Fibroblast of lung (primary cell): ENCODE results near the gene CACNA2D3. TPM values are rescaled to one million over a fixed set of nuclear protein-coding genes. Genes with fewer than 3 reads are reported as not detected.

Experiments used
- DNase-seq, 2 donors: peaks; one replicate each; pipeline versions ENCODE4 v3.0.0 to v3.0.0-alpha.2; 2010; ENCODE audit warnings: low read depth in 2 of 2
- H2AFZ ChIP-seq: 2 replicates; pipeline ENCODE4 v1.5.1; 2012; ENCODE audit warnings: low read length, control low read depth, inconsistent platforms
- H3K27ac ChIP-seq: 2 replicates; pipeline ENCODE4 v1.5.1; 2011; ENCODE audit warnings: low read length, control low read depth; ENCODE audit not compliant: insufficient read depth
- H3K27me3 ChIP-seq: 2 replicates; pipeline ENCODE4 v1.5.1; 2011; ENCODE audit warnings: mild to moderate bottlenecking, low read length; ENCODE audit not compliant: control insufficient read depth, insufficient read depth
- H3K36me3 ChIP-seq: 2 replicates; pipeline ENCODE4 v1.5.1; 2011; ENCODE audit warnings: low read length; ENCODE audit not compliant: control insufficient read depth, insufficient read depth
- H3K4me1 ChIP-seq: 2 replicates; pipeline ENCODE4 v1.5.1; 2011; ENCODE audit warnings: low read length; ENCODE audit not compliant: control insufficient read depth, insufficient read depth; ENCODE audit errors: extremely low read depth
- H3K4me2 ChIP-seq: 2 replicates; pipeline ENCODE4 v1.5.1; 2011; ENCODE audit warnings: low read length, control low read depth; ENCODE audit not compliant: insufficient read depth; ENCODE audit errors: extremely low read depth
- H3K4me3 ChIP-seq, 4 experiments: fragments of 200-600 bp in 1 of 4; sonication (generic) in 1 of 4; replicated peaks in 1 of 4; 2 replicates each; pipeline ENCODE4 v1.5.1; 2011 to 2016; ENCODE audit warnings: low read length in 4 of 4, low read depth in 3 of 4, mild to moderate bottlenecking in 3 of 4, control low read depth in 2 of 4, inconsistent platforms in 1 of 4, mixed read lengths in 1 of 4; ENCODE audit not compliant: insufficient read depth in 1 of 4; ENCODE audit errors: control extremely low read depth in 1 of 4
- H3K79me2 ChIP-seq: 2 replicates; pipeline ENCODE4 v1.5.1; 2012; ENCODE audit warnings: mild to moderate bottlenecking, low read length, inconsistent platforms; ENCODE audit not compliant: control insufficient read depth, insufficient read depth
- H3K9ac ChIP-seq: 2 replicates; pipeline ENCODE4 v1.5.1; 2011; ENCODE audit warnings: mild to moderate bottlenecking, low read length, control low read depth; ENCODE audit not compliant: insufficient read depth
- H3K9me3 ChIP-seq: 2 replicates; pipeline ENCODE4 v1.5.1; 2012; ENCODE audit warnings: low read depth, low read length; ENCODE audit not compliant: control insufficient read depth, insufficient read depth
- H4K20me1 ChIP-seq: 2 replicates; pipeline ENCODE4 v1.5.1; 2011; ENCODE audit warnings: low read length; ENCODE audit not compliant: control insufficient read depth, insufficient read depth; ENCODE audit errors: extremely low read depth
- EZH2 ChIP-seq: IDR thresholded peaks from 2 replicates; pipeline ENCODE4 v1.5.1; 2012; ENCODE audit warnings: low read length, control low read depth, mild to moderate bottlenecking; ENCODE audit errors: missing control alignments
- polyA plus RNA-seq, 2 donors: library from polyadenylated mRNA; depleted of rRNA in 1 of 2; stranded (reverse) in 1 of 2; unstranded in 1 of 2; fragments of >200 nt; gene quantifications; 2 replicates each; pipeline ENCODE4 v1.2.1, GENCODE V29; 2011 to 2012; ENCODE audit warnings: missing spikeins in 1 of 2
- total RNA-seq: library from RNA; depleted of rRNA; stranded (reverse); fragments of >200 nt; gene quantifications from 2 replicates; pipeline ENCODE4 v1.2.1, GENCODE V29; 2014
- TF ChIP-seq, protein P1 (sequence below), 2 donors: IDR thresholded peaks in 1 of 2; conservative IDR thresholded peaks in 1 of 2; 1 replicate in 1 of 2; 2 replicates in 1 of 2; pipeline ENCODE4 v1.5.1; 2011 to 2012; ENCODE audit warnings: low read length in 2 of 2, control low read depth in 1 of 2, inconsistent platforms in 1 of 2, low read depth in 1 of 2, mild to moderate bottlenecking in 1 of 2

CACNA2D3 gene
- total and polyA plus RNA-seq, 2 donors (not counting 1 experiment from before 2014, with no cell fraction given) = 1.8 to 11.5 TPM

DNA sequence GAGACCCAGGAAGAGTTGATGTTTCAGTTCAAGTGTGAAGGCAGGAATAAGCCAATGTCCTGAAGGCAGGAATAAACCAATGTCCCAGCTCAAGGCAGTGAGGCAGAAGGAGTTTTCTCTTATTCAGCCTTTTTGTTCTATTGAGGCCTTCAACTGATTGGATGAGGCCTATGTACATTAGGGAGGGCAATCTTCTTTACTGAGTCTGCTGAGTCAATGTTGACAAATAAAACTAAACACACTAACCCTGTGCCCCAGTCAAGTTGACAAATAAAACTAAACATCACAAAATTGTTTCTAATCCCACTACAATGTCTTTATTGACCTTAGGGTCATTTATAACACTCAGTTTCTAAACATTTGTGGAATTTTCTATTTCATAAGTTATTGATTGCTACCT, 100.0 kb downstream of the CACNA2D3 start:
- TF ChIP-seq, protein P1, sequence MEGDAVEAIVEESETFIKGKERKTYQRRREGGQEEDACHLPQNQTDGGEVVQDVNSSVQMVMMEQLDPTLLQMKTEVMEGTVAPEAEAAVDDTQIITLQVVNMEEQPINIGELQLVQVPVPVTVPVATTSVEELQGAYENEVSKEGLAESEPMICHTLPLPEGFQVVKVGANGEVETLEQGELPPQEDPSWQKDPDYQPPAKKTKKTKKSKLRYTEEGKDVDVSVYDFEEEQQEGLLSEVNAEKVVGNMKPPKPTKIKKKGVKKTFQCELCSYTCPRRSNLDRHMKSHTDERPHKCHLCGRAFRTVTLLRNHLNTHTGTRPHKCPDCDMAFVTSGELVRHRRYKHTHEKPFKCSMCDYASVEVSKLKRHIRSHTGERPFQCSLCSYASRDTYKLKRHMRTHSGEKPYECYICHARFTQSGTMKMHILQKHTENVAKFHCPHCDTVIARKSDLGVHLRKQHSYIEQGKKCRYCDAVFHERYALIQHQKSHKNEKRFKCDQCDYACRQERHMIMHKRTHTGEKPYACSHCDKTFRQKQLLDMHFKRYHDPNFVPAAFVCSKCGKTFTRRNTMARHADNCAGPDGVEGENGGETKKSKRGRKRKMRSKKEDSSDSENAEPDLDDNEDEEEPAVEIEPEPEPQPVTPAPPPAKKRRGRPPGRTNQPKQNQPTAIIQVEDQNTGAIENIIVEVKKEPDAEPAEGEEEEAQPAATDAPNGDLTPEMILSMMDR (conservative IDR thresholded peaks at IDR 0.05 in 1 of 2, IDR thresholded peaks at IDR 0.05 in 1 of 2; ENCODE audit: low read depth in 1 of 2, low read length in 2 of 2) = no peak
- H3K9me3 ChIP-seq = no peaks in the 10 kb centered on the region
- no peak overlapping the region for H3K4me2 ChIP-seq
- no peaks in the 10 kb centered on the region for H3K36me3 ChIP-seq
- no peaks in the 10 kb centered on the region for H4K20me1 ChIP-seq
- H3K27me3 ChIP-seq = no peaks in the 10 kb centered on the region
- H3K4me1 ChIP-seq = no peaks in the 10 kb centered on the region
- no peak overlapping the region for H3K4me3 ChIP-seq
- no peak overlapping the region for H2AFZ ChIP-seq
- no peak for DNase-seq
- H3K9ac ChIP-seq = no peak overlapping the region
- H3K79me2 ChIP-seq = no peaks in the 10 kb centered on the region
- no peak overlapping the region for H3K27ac ChIP-seq

DNA sequence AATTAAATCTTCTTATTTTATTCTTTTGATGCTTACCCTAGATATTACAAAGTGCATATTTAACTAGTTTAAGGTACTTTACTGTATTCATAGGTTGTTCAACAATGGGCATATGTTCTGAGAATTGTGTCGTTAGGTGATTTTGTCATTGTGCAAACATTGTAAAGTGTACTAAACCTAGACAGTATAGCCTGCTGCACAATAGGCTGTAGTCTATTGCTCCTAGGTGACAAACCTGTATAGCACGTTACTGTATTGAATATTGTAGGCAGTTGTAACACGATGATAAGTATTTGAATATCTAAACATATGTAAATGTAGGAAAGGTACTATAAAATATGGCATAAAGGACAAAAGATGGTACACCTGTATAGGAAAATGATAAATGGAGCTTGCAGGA, 100.7 kb downstream of the CACNA2D3 start:
- Histone ChIP-seq H3K9ac (no peak overlapping the region), H3K4me3 (no peak overlapping the region), H4K20me1 (no peaks in the 10 kb centered on the region), H3K9me3 (no peaks in the 10 kb centered on the region), H3K4me1 (no peaks in the 10 kb centered on the region), H3K4me2 (no peak overlapping the region), H3K27me3 (no peaks in the 10 kb centered on the region), H3K27ac (no peak overlapping the region), H3K36me3 (no peaks in the 10 kb centered on the region), H3K79me2 (no peaks in the 10 kb centered on the region), H2AFZ (no peak overlapping the region)
- TF ChIP-seq, protein P1 (conservative IDR thresholded peaks at IDR 0.05 in 1 of 2, IDR thresholded peaks at IDR 0.05 in 1 of 2; ENCODE audit: low read depth in 1 of 2, low read length in 2 of 2) = no peak
- no peak for TF ChIP-seq EZH2
- no peak for DNase-seq

DNA sequence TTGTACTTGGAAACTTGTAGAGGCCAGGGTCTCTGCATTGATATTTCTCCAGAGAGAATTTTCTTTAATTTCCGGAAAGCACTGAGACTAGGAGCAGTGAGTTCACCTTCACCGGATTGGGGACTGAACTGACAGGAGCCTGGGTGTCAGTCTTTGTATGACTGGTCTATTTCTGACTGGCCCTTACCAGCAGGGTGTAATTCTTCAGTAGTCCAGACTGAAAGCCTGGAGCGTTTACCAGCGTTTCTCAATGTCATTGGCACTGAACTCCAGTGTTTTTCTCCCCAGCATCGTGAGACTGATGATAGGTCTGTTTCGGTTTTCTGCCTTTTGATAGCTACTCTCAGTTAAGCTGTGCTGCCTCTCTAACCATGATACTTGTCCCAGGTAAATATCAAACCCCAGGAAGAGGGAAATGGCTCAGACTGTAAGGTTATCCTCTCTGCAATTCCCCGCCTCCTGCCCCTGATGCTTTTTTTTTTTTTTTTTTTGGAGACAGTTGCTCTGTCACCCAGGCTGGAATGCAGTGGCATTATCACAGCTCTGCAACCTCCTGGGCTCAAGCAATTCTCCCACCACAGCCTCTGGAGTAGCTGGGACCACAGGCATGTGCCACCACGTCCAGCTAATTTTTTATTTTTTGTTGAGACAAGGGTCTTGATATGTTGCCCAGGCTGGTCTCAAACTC, 103.6 kb downstream of the CACNA2D3 start:
- H3K9me3 ChIP-seq = no peaks in the 10 kb centered on the region
- H3K36me3 ChIP-seq = no peaks in the 10 kb centered on the region
- DNase-seq = no peak

More for the DNA sequence above, 103.6 kb downstream of the CACNA2D3 start:
- H3K4me3 ChIP-seq = no peak overlapping the region
- H4K20me1 ChIP-seq = no peaks in the 10 kb centered on the region
- H2AFZ ChIP-seq = no peak overlapping the region
- H3K4me2 ChIP-seq = no peak overlapping the region
- no peak for TF ChIP-seq EZH2
- TF ChIP-seq, protein P1 (conservative IDR thresholded peaks at IDR 0.05 in 1 of 2, IDR thresholded peaks at IDR 0.05 in 1 of 2; ENCODE audit: low read depth in 1 of 2, low read length in 2 of 2) = no peak
- no peak overlapping the region for H3K27ac ChIP-seq
- H3K79me2 ChIP-seq = no peaks in the 10 kb centered on the region
- no peaks in the 10 kb centered on the region for H3K27me3 ChIP-seq
- H3K4me1 ChIP-seq = no peaks in the 10 kb centered on the region
- H3K9ac ChIP-seq = no peak overlapping the region
